ENCODE measurements around the gene EMD. TPM values are rescaled to one million over a fixed set of nuclear protein-coding genes. Genes with fewer than 3 reads are reported as not detected.

EMD gene
- total RNA-seq (ENCODE audit: low replicate concordance): 18.3 and 62.0 TPM in 2 replicates

GRCh38 chrX:154378799-154379568, at the start of gene EMD:
TSS of gene EMD (plus strand) at chrX:154379295. CDS start at chrX:154379485, 190 bp downstream.
- H3K9ac ChIP-seq: peak within 1 kb of the TSS; percentile 98
- no peaks in the 10 kb centered on the region for H3K27me3 Mint-ChIP-seq (ENCODE audit: insufficient read depth, low read depth)
- H3K4me2 ChIP-seq: peak within 1 kb of the TSS; percentile 80
- peaks cover 14% of the 10 kb centered on the region for H4K20me1 ChIP-seq (ENCODE audit: low read depth)
- peak within 1 kb of the TSS; percentile 89 for H3K4me3 Mint-ChIP-seq
- H2AFZ ChIP-seq (replicated peaks): no peak within 1 kb of the TSS
- peak within 1 kb of the TSS; percentile 97 for H3K27ac ChIP-seq
- peaks cover 2% of the 10 kb centered on the region for H3K36me3 Mint-ChIP-seq
- H3K4me1 Mint-ChIP-seq: peaks cover 14% of the 10 kb centered on the region
- H3K27ac Mint-ChIP-seq: no peak within 1 kb of the TSS
- peak within 1 kb of the TSS; percentile 76 for H3K4me3 ChIP-seq
- H3K36me3 ChIP-seq: no peaks in the 10 kb centered on the region
- TF ChIP-seq CTCF (IDR thresholded peaks at IDR 0.05) (no peak), EZH2 (IDR thresholded peaks at IDR 0.05) (no peak), EZH2phosphoT487 (IDR thresholded peaks at IDR 0.05) (no peak)
- peaks cover 26% of the 10 kb centered on the region for H3F3A ChIP-seq (ENCODE audit: low read depth)
- H3K9me3 Mint-ChIP-seq: peaks cover 19% of the 10 kb centered on the region
- H3K79me2 ChIP-seq (ENCODE audit: low read depth): peaks cover 18% of the 10 kb centered on the region
- H3K27me3 ChIP-seq: peaks cover 11% of the 10 kb centered on the region
- peaks cover 4% of the 10 kb centered on the region for H3K4me1 ChIP-seq
- no peaks in the 10 kb centered on the region for H3K9me3 ChIP-seq (ENCODE audit: low read depth)
- DNase-seq (ENCODE audit: low spot score): peak; percentile 97

- Histone ChIP-seq H3K36me3 (no peaks in the 10 kb centered on the region), H3K9me3 (ENCODE audit: low read depth) (no peaks in the 10 kb centered on the region), H3K79me2 (ENCODE audit: low read depth) (no peaks in the 10 kb centered on the region), H3K27me3 (no peaks in the 10 kb centered on the region), H2AFZ (replicated peaks) (no peak overlapping the region), H3K9ac (no peak overlapping the region), H4K20me1 (ENCODE audit: low read depth) (no peaks in the 10 kb centered on the region), H3K4me2 (no peak overlapping the region), H3K27ac (no peak overlapping the region), H3K4me3 (no peak overlapping the region), H3K4me1 (peaks cover 8% of the 10 kb centered on the region), H3F3A (ENCODE audit: low read depth) (peaks cover 3% of the 10 kb centered on the region)
- TF ChIP-seq EZH2phosphoT487 (IDR thresholded peaks at IDR 0.05) (no peak), CTCF (IDR thresholded peaks at IDR 0.05) (no peak), EZH2 (IDR thresholded peaks at IDR 0.05) (no peak)
- no peak for DNase-seq (ENCODE audit: low spot score)
- H3K9me3 Mint-ChIP-seq: peaks cover 14% of the 10 kb centered on the region
- no peaks in the 10 kb centered on the region for H3K36me3 Mint-ChIP-seq
- no peak overlapping the region for H3K4me3 Mint-ChIP-seq
- peaks cover 25% of the 10 kb centered on the region for H3K4me1 Mint-ChIP-seq
- no peak overlapping the region for H3K27ac Mint-ChIP-seq
- peaks cover 11% of the 10 kb centered on the region for H3K27me3 Mint-ChIP-seq (ENCODE audit: insufficient read depth, low read depth)
These were observed 46.5 kb upstream of the EMD start for GRCh38 chrX:154332561-154332960.

- H3K9me3 Mint-ChIP-seq: peaks cover 14% of the 10 kb centered on the region
- Histone ChIP-seq H3K4me3 (no peak overlapping the region), H3K4me2 (no peak overlapping the region), H3K4me1 (peaks cover 8% of the 10 kb centered on the region), H3F3A (ENCODE audit: low read depth) (peaks cover 3% of the 10 kb centered on the region), H3K9ac (no peak overlapping the region), H3K36me3 (no peaks in the 10 kb centered on the region), H4K20me1 (ENCODE audit: low read depth) (no peaks in the 10 kb centered on the region), H3K9me3 (ENCODE audit: low read depth) (no peaks in the 10 kb centered on the region), H3K27me3 (no peaks in the 10 kb centered on the region), H3K79me2 (ENCODE audit: low read depth) (no peaks in the 10 kb centered on the region), H3K27ac (no peak overlapping the region), H2AFZ (replicated peaks) (no peak overlapping the region)
- no peaks in the 10 kb centered on the region for H3K36me3 Mint-ChIP-seq
- no peak overlapping the region for H3K27ac Mint-ChIP-seq
- DNase-seq (ENCODE audit: low spot score): no peak
- no peak for TF ChIP-seq EZH2 (IDR thresholded peaks at IDR 0.05)
- no peak for TF ChIP-seq CTCF (IDR thresholded peaks at IDR 0.05)
- no peak for TF ChIP-seq EZH2phosphoT487 (IDR thresholded peaks at IDR 0.05)
- peaks cover 11% of the 10 kb centered on the region for H3K27me3 Mint-ChIP-seq (ENCODE audit: insufficient read depth, low read depth)
- no peak overlapping the region for H3K4me3 Mint-ChIP-seq
- H3K4me1 Mint-ChIP-seq: peaks cover 21% of the 10 kb centered on the region
These were observed 46.0 kb upstream of the EMD start for GRCh38 chrX:154333116-154333515.

Measured in neural progenitor cell (in vitro differentiated cells).